Upper lobe of right lung (tissue), 1 donor: ENCODE measurements around the gene BRD4. TPM values are rescaled to one million over a fixed set of nuclear protein-coding genes. Genes with fewer than 3 reads are reported as not detected.
"Not testable (repeated sequence)": the region's sequence is repeated elsewhere in the genome, so short reads cannot be mapped to it uniquely, and the experiment has no call there.

Source experiments
- ATAC-seq: fragments of 200-7000 bp; cut with Tn5 transposase; one replicate; pipeline ENCODE4 v1.9.1; 2020; ENCODE audit warnings: mild to moderate bottlenecking, moderate library complexity
- DNase-seq: peaks from one replicate; pipeline ENCODE4 v3.0.0-alpha.2; 2020
- H3K27ac ChIP-seq: fragments of 200-600 bp; one replicate; pipeline ENCODE4 v1.8.0; 2022
- H3K27me3 ChIP-seq: fragments of 200-600 bp; one replicate; pipeline ENCODE4 v1.8.0; 2022; ENCODE audit warnings: mild to moderate bottlenecking
- H3K36me3 ChIP-seq: fragments of 200-600 bp; one replicate; pipeline ENCODE4 v1.8.0; 2022
- H3K4me1 ChIP-seq: fragments of 200-600 bp; one replicate; pipeline ENCODE4 v1.8.0; 2022
- H3K4me3 ChIP-seq: fragments of 200-600 bp; one replicate; pipeline ENCODE4 v1.8.0; 2022; ENCODE audit warnings: mild to moderate bottlenecking
- H3K9me3 ChIP-seq: fragments of 200-600 bp; one replicate; pipeline ENCODE4 v1.8.0; 2022
- CTCF ChIP-seq: fragments of 200-600 bp; IDR thresholded peaks from one replicate; pipeline ENCODE4 v1.8.0; 2022; ENCODE audit warnings: antibody characterized with exemption
- intact Hi-C: fragments of 100-400 bp; cut with DNase I; formaldehyde crosslinking; loops from one replicate; pipeline ENCODE4 v1.11.0; 2022
- total RNA-seq: library from RNA; stranded (reverse); fragmentation: NEBNext Ultra II Directional; extraction: Animal tissue kit (Norgen Biotek cat#: 25700); gene quantifications from one replicate; pipeline ENCODE4 v1.2.1, GENCODE V29; 2021
- donor health status: DM: no; HTN: yes; CAD: no; lungs with severe emphysema.

BRD4 gene
- total RNA-seq, 1 donor from 2014 or later = 101 TPM

DNA sequence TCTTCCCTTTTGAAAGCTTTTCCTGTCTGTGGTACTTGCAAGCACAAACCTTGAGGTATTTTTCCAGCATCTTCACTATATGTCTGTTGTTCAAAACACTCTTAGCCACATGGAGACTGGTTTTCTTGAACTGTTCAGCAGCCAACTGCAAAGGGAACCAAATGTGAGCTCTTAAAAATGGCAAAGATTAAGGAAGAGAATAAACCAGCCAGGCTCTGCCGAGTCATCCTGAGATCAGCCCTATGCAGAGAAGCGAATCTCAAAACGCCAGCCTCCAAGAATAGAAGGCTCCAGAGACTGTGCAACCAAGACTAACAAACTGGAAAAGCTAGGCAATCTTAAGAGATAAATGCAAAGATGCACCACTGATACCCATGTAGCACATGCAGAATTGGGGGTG, 26.6 kb upstream of the BRD4 start:
- no peak overlapping the region for H3K27ac ChIP-seq

DNA sequence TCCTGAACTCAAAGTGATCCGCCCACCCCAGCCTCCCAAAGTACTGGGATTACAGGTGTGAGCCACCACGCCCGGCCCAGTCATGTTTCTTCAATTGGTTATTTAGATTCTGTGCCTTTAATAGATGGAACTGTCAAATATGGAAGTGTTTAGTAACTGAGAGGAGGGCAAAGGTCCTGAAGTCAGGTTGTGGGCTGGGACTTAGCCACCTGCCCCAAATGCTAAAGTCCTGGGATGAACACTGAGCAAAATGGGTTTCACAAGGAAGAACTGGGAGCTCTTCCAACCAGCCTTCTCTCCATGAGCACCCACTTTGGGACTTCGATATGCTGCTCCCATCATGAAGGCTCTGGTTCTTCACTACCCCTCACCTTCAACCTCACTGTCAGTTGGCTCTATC, 25.6 kb upstream of the BRD4 start:
- peaks cover 89% of the 10 kb centered on the region for H3K36me3 ChIP-seq
- H3K27me3 ChIP-seq = no peaks in the 10 kb centered on the region
- no peak for TF ChIP-seq CTCF
- no peaks in the 10 kb centered on the region for H3K4me1 ChIP-seq
- DNase-seq = no peak
- no peak for ATAC-seq
- H3K9me3 ChIP-seq = no peaks in the 10 kb centered on the region
- H3K4me3 ChIP-seq = no peak overlapping the region
- H3K27ac ChIP-seq = no peak overlapping the region
- intact Hi-C loops = no loop called here

More for the DNA sequence above, 26.6 kb upstream of the BRD4 start:
- H3K9me3 ChIP-seq = no peaks in the 10 kb centered on the region
- intact Hi-C loops = no loop called here
- DNase-seq (no peak), ATAC-seq (no peak)
- H3K27me3 ChIP-seq = no peaks in the 10 kb centered on the region
- no peaks in the 10 kb centered on the region for H3K4me1 ChIP-seq
- no peak overlapping the region for H3K4me3 ChIP-seq
- TF ChIP-seq CTCF = no peak
- peaks cover 80% of the 10 kb centered on the region for H3K36me3 ChIP-seq

DNA sequence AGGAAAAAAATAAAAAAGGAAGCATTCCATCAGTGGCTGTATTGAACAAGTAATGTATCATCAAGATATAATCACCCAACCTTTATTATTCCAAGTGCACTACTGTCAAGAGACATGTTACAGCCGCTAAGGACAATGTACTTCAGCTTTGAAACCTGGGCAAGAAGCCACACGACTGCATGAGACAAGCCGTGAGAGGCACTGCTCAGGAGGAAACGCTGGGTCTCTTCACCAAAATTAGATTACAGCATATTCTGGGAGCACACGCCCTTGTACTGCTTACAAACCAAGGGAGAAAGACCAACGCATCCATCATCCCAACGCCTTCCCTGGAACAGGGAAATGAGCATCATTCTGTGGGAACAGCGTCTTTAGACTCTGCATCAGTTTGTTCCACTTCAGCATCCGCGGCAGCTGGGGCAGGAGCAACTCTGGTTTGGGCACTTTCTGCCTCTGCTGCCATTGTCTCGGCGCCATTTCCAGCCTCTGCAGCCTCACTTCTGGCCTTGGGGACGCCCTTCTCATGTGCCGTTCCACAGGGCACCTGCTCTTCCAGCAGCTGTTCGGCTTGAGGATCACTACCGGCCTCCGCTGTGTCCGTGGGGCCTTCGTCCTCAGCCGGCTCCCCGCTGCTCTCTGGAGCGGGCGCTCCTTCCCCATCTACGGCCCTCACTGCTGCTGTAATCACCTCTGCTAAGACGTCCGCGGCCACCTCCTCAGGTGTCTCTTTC, 22.4 kb upstream of the BRD4 start:
- intact Hi-C loops = no loop called here
- peaks cover 65% of the 10 kb centered on the region for H3K36me3 ChIP-seq
- no peak for TF ChIP-seq CTCF
- no peaks in the 10 kb centered on the region for H3K9me3 ChIP-seq
- H3K4me3 ChIP-seq = no peak overlapping the region
- H3K4me1 ChIP-seq = no peaks in the 10 kb centered on the region
- ATAC-seq (no peak), DNase-seq (no peak)
- no peak overlapping the region for H3K27ac ChIP-seq
- no peaks in the 10 kb centered on the region for H3K27me3 ChIP-seq

DNA sequence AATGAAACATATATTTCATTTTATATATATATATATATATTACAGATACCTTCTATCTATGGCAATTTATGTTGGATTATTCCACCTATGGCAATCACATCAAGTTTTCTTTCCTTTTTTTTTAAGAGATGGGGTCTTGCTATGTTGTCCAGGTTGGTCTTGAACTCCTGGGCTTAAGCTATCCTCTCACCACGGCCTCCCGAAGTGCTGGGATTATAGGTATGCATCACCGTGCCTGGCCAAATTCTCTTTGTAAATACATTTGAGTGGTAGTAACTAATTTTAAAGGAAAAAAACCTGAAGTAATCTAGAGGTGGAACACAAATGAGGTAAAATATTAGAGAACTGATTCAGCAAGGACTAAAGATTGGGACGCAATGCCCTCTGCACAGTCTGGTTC, 21.6 kb upstream of the BRD4 start:
- ATAC-seq = no peak
- Histone ChIP-seq H3K27me3 (no peaks in the 10 kb centered on the region), H3K36me3 (peaks cover 58% of the 10 kb centered on the region), H3K27ac (no peak overlapping the region), H3K4me3 (no peak overlapping the region), H3K9me3 (no peaks in the 10 kb centered on the region), H3K4me1 (no peaks in the 10 kb centered on the region)
- TF ChIP-seq CTCF = no peak
- no peak for DNase-seq
- intact Hi-C loops = no loop called here

- H3K27ac ChIP-seq, ATAC-seq, intact Hi-C loops, H3K27me3 ChIP-seq, DNase-seq, H3K4me1 ChIP-seq, H3K9me3 ChIP-seq, H3K4me3 ChIP-seq: not testable (repeated sequence)
- peaks cover 44% of the 10 kb centered on the region for H3K36me3 ChIP-seq
Measured at GRCh38 chr19:15352535-15352934, 20.2 kb upstream of the BRD4 start.

DNA sequence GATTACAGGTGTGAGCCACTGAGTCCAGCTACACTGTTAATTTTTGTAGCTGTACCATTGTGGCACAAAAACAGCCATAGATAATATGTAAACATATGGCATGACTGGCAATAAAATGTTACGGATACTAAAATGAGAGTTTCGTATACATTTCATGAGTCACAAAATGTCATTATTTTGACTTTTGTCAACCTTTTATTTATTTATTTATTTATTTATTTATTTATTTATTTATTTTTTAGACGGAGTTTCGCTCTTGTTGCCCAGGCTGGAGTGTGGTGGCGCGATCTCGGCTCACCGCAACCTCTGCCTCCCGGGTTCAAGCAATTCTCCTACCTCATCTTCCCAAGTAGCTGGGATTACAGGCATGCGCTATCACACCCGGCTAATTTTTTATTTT, 9.0 kb upstream of the BRD4 start:
- intact Hi-C loops = not testable (repeated sequence)

DNA sequence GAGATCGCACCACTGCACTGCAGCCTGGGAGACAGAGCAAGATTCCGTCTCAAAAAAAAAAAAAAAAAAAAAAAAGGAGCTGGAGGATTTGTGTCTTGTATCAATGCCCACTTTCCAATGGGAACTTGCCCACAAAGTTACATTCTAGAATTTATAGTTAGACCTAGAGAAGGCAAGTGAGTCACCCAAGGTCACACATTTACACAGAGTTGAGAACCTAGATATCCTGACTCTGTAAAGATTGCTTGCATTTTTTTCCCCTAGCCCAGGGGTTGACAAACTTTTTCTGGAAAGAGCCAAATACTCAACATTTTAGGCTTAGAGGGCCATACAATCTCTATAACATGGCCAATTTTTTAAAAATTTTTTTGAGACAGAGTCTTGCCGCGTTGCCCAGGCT, 7.7 kb upstream of the BRD4 start:
- Histone ChIP-seq H3K4me1 (no peaks in the 10 kb centered on the region), H3K36me3 (peaks cover 6% of the 10 kb centered on the region), H3K4me3 (no peak overlapping the region), H3K27ac (no peak overlapping the region), H3K27me3 (no peaks in the 10 kb centered on the region), H3K9me3 (no peaks in the 10 kb centered on the region)
- DNase-seq = no peak
- intact Hi-C loops = no loop called here
- no peak for ATAC-seq
- no peak for TF ChIP-seq CTCF

More for the DNA sequence above, 9.0 kb upstream of the BRD4 start:
- H3K36me3 ChIP-seq = peaks cover 12% of the 10 kb centered on the region
- ATAC-seq, DNase-seq, H3K4me1 ChIP-seq, H3K9me3 ChIP-seq, H3K27ac ChIP-seq, H3K4me3 ChIP-seq, H3K27me3 ChIP-seq: not testable (repeated sequence)
